Anterior cingulate cortex (tissue), 58 donors: Measurements from ENCODE around the gene COL4A2.
A peak's percentile ranks its signal among the peaks of the same experiment; 100 is the strongest.
"Not testable (repeated sequence)": the region's sequence is repeated elsewhere in the genome, so short reads cannot be mapped to it uniquely, and the experiment has no call there.

Source experiments
- DNase-seq, 58 donors: peaks; one replicate each; lab custom pipeline; 2025; lab: John Stamatoyannopoulos, UW

The COL4A2 gene

GRCh38 chr13:110305544-110305943 lies 1.5 kb upstream of the COL4A2 start:
- DNase-seq = no peak

DNA sequence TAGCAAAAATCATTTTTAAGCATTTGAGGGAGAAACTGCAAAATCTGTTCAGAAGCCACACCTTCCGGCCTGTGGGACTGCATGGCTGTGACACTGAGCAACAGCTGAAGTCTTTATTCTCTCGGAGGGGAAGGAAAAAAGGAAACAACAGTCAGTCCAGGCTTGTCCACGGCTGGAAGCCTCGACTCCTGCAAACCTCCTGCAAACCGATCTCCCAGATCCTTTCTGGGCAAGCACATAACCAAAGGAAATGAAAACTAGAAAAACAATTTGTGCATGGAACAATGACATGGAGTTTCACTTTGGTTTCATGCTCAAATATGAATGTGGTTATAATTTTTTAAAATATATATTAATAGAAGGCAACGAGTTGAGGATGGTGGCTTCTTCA lies 1.1 kb upstream of the COL4A2 start:
- no peak for DNase-seq

- no peak for DNase-seq
Observed at GRCh38 chr13:110306340-110306959, 634 bp upstream of the COL4A2 start.

- peak in 1 of 58 donors; percentile 36 for DNase-seq
Observed at GRCh38 chr13:110307767-110308655, 927 bp downstream of the COL4A2 start.

GRCh38 chr13:110308656-110309359 lies 1.7 kb downstream of the COL4A2 start:
- no peak for DNase-seq

- no peak for DNase-seq
Observed at GRCh38 chr13:110309661-110310524, 2.8 kb downstream of the COL4A2 start.

GRCh38 chr13:110310541-110311442 lies 3.7 kb downstream of the COL4A2 start:
- DNase-seq = no peak

DNA sequence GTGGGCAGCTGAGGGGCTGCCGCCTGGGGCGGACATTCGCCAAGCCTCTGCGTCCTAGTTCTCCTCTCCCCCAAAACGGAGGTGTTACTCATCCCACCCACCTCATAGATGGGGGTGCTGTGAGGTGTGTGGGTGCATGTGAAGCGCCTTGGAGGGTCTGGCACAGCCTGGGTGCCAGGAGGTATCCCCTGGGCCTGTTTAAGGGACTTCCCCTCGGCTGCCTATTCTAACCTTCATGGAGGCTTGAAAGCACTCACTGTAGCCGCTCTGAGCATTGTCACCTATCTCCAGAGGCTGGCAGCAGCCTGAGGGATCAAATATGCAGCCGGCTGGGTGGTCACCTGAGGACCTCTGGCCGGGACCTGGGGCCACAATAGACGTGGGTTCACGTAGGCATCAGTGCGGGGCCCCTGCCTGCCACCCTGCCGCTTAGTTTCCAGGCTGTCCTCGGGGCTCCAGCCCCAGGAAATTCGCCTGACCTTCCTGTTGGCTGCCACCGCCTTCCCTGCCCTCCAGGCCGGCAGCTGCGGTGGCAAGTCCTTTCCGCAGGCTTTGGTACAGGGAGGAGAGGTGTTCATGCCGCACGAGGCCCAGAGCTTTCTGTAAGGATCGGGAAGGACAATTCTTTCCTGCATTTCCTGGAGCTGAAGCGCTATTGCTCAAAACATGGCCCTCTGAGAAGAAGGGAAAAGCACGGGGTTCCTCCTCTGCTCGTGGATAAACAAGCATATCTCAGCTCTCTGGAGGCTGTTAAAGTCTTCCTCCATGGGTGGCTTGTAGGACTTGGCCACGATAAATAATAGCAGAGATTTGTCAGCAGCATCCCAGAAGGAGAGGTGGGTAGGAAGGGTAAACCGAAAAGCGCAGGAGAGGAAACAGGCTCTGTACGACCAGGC lies 4.6 kb downstream of the COL4A2 start:
- no peak for DNase-seq

GRCh38 chr13:110312339-110313031 lies 5.4 kb downstream of the COL4A2 start:
- DNase-seq = no peak

GRCh38 chr13:110313261-110313660 lies 6.2 kb downstream of the COL4A2 start:
- DNase-seq = not testable (repeated sequence)

GRCh38 chr13:110313733-110314132 lies 6.6 kb downstream of the COL4A2 start:
- not testable (repeated sequence) for DNase-seq

GRCh38 chr13:110314516-110315245 lies 7.6 kb downstream of the COL4A2 start:
- no peak for DNase-seq

DNA sequence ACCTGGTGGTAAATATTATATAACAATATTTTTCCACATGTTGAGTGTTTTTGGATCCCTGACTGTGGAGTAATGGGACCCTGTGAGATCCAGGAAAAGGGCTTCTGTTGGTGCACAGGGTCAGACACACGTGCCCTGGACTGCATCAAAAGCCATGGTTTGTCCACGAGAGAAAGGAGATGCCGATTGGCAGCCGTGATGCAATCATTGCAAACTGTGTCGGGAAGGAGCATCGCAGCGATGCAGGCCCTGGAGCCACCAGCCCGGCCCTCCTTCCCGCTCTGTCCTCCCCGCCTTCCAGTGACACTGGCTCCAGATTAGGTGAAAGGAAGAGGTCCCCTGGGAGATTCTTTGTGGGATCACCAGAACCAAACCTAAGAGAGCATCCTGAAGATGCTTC lies 9.1 kb downstream of the COL4A2 start:
- no peak for DNase-seq

DNA sequence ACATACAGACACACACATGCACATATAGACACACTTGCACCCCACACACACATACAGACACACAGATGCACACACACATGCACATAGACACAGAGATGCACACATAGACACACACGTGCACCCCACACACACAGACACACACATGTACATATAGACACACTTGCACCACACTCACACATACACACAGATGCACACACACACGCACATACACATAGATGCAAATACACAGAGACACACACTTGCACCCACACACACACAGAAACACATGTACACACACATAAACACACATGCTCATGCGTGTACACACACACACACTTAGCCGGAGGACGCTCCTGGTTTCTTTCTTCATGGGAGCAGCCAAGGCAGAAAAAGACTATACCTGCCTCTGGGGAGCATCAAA lies 10.0 kb downstream of the COL4A2 start:
- DNase-seq = no peak

DNA sequence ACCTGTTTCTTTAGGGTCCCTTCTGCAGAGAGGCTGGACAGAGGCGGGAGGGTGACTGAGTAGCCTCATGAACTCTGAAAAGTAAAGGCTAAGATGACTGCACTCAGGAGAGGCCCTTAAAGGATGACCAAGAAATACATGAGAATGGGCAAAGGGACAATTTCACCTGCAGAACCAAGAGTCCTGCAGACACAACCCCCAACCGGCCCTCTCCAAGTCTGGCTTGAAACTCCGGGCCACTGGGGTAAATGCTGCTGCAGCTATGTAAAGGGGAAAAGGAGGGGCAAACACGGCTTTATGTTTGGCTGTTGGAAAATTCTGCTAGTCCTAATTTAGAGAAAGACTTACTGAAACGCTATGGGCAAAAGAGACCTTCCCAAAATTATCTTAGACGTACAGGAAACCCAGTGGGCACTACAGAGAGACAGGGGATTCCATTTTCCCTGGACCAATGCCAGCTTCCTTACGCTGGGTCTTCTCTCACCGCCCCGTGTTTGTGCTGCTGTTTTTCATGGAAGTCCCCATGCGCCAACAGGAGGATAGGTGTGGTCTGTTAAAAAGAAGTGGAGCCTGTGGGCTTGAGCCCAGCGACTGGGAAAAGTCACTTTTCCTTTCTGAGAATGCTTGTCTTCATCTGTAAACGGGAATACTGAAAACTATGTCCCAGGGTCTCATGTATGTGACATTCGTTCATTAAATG lies 10.6 kb downstream of the COL4A2 start:
- DNase-seq = no peak

- no peak for DNase-seq
Observed at GRCh38 chr13:110318920-110319319, 11.8 kb downstream of the COL4A2 start.
